Heart left ventricle (tissue), 13 donors: ENCODE results near the gene PDE1A.

Source experiments
- CTCF ChIP-seq, 12 donors: fragments of 200-600 bp; sonication (generic) in 4 of 12; IDR thresholded peaks; one replicate each; pipeline versions ENCODE4 v1.5.0 to v1.8.0; 2018 to 2022; ENCODE audit warnings: antibody characterized with exemption in 12 of 12, mild to moderate bottlenecking in 5 of 12
- POLR2A ChIP-seq, 2 donors: fragments of 450-650 bp; IDR thresholded peaks; one replicate each; pipeline ENCODE4 v1.6.1; 2017; ENCODE audit warnings: antibody characterized with exemption in 2 of 2, mild to moderate bottlenecking in 2 of 2, moderate library complexity in 2 of 2
- donor health status: ischemic (EF 13 %, LVEDD 7.1; RV severe dilation, severe dysfunction).
- donor health status: DM: no; HTN: yes; CAD: no.
- donor health status: DM: no; HTN: no; CAD: no.
- donor health status: ischemic (EF 25% LVEDD 6.9; RV normal size, moderate dysfunction).
- donor health status: ischemic (EF 25% LVEDD 5.7; RV mildly dilated, moderate dysfunction).
- donor health status: ischemic (EF 35%, LVEDD 5.7; RV mildly dilated, moderate dysfunction).
- donor health status: nonischemic (EF 11% LVEDD 7.7; RV severe dilation, severe dysfunction).
- donor health status: DM: yes; HTN: yes; CAD: no.
- donor health status: PGD.
- donor health status: ischemic (EF 29% LVEDD 5.4; RV normal size, mild dysfunction).
- donor health status: nonischemic (EF 23%, LVEDD 6.1; RV moderate dilation, normal function).

- no peak for TF ChIP-seq CTCF (IDR thresholded peaks at IDR 0.05)
- TF ChIP-seq POLR2A (IDR thresholded peaks at IDR 0.05) = no peak
These were observed 145.6 kb downstream of the PDE1A start for GRCh38 chr2:182281276-182281675.
